ENCODE results near the gene ATP8B1.

The ATP8B1 gene

DNA sequence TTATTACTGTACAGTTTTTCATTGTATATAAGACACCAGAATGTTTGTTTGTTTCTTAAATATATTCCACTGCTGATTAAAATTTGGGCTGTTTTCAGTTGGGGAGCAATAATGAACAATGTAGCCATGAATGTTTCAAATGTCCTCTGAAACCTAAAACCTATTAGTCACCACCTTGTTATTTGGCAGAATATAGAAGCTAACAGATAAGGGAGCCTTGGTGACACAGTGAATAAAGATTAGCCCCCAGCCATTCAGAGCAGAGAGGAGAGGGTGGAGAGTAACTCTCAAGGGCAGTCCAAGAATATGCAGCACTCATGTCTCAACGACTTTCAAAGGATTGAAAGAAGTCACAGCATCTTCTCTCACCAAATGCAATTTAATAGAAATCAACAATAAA is 43.1 kb upstream of the ATP8B1 start:
- H3K36me3 ChIP-seq (ENCODE audit: insufficient read depth, low read length) = no peaks in the 10 kb centered on the region
- no peak overlapping the region for H3K4me2 ChIP-seq (ENCODE audit: low read depth, low read length, poor library complexity, severe bottlenecking)
- no peaks in the 10 kb centered on the region for H3K27me3 ChIP-seq (ENCODE audit: insufficient read depth, low read length, poor library complexity, severe bottlenecking)
- no peaks in the 10 kb centered on the region for H3K9me3 ChIP-seq (ENCODE audit: insufficient read depth, low read depth, low read length)
- H2AFZ ChIP-seq (ENCODE audit: low read length) = no peak overlapping the region
- TF ChIP-seq, protein P1, sequence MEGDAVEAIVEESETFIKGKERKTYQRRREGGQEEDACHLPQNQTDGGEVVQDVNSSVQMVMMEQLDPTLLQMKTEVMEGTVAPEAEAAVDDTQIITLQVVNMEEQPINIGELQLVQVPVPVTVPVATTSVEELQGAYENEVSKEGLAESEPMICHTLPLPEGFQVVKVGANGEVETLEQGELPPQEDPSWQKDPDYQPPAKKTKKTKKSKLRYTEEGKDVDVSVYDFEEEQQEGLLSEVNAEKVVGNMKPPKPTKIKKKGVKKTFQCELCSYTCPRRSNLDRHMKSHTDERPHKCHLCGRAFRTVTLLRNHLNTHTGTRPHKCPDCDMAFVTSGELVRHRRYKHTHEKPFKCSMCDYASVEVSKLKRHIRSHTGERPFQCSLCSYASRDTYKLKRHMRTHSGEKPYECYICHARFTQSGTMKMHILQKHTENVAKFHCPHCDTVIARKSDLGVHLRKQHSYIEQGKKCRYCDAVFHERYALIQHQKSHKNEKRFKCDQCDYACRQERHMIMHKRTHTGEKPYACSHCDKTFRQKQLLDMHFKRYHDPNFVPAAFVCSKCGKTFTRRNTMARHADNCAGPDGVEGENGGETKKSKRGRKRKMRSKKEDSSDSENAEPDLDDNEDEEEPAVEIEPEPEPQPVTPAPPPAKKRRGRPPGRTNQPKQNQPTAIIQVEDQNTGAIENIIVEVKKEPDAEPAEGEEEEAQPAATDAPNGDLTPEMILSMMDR (conservative IDR thresholded peaks at IDR 0.05; ENCODE audit: low read length) = no peak
- TF ChIP-seq EZH2phosphoT487 (IDR thresholded peaks at IDR 0.05; ENCODE audit: borderline replicate concordance) = no peak
- H3K9ac ChIP-seq (ENCODE audit: low read depth, low read length, poor library complexity, severe bottlenecking) = no peak overlapping the region
- no peaks in the 10 kb centered on the region for H3K4me1 ChIP-seq (ENCODE audit: insufficient read depth, low read length, poor library complexity, severe bottlenecking)
- H3K9me2 ChIP-seq (replicated peaks; ENCODE audit: low read depth, low read length) = no peaks in the 10 kb centered on the region
- H4K20me1 ChIP-seq (ENCODE audit: insufficient read depth, low read length, poor library complexity, severe bottlenecking) = no peaks in the 10 kb centered on the region
- H3K79me2 ChIP-seq (ENCODE audit: insufficient read depth, low read length) = no peaks in the 10 kb centered on the region
- H3K4me3 ChIP-seq (ENCODE audit: low read length, poor library complexity, severe bottlenecking) = no peak overlapping the region
- H3F3A ChIP-seq (ENCODE audit: low read depth) = no peaks in the 10 kb centered on the region

DNA sequence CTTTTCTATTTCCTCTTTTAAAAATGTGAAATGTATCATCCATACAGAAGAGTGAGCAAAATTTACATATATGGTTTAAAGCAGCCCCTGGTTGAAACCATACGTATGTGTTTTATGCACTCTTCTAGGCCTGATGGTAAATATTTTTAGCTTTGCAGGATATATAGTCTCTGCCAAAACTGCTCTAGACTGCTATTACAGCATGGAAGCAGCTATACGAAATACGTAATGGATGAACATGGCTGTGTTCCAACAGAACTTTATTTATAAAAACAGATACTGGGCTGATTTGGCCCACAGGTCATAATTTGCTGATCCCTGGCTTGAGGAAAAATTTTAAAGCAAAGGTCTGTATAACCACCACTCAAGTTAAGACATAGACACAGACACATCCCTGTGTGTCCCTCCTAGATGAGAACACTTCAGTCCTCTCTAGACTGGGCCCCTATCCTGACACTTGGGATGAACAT is 42.5 kb upstream of the ATP8B1 start:
- no peaks in the 10 kb centered on the region for H3F3A ChIP-seq (ENCODE audit: low read depth)
- H3K79me2 ChIP-seq (ENCODE audit: insufficient read depth, low read length) = no peaks in the 10 kb centered on the region
- H3K4me3 ChIP-seq (ENCODE audit: low read length, poor library complexity, severe bottlenecking) = no peak overlapping the region
- H3K4me2 ChIP-seq (ENCODE audit: low read depth, low read length, poor library complexity, severe bottlenecking) = no peak overlapping the region
- H4K20me1 ChIP-seq (ENCODE audit: insufficient read depth, low read length, poor library complexity, severe bottlenecking) = no peaks in the 10 kb centered on the region
- TF ChIP-seq EZH2phosphoT487 (IDR thresholded peaks at IDR 0.05; ENCODE audit: borderline replicate concordance) = no peak
- TF ChIP-seq, protein P1 (conservative IDR thresholded peaks at IDR 0.05; ENCODE audit: low read length) = no peak
- no peaks in the 10 kb centered on the region for H3K36me3 ChIP-seq (ENCODE audit: insufficient read depth, low read length)
- H2AFZ ChIP-seq (ENCODE audit: low read length) = no peak overlapping the region
- no peaks in the 10 kb centered on the region for H3K9me2 ChIP-seq (replicated peaks; ENCODE audit: low read depth, low read length)
- H3K9ac ChIP-seq (ENCODE audit: low read depth, low read length, poor library complexity, severe bottlenecking) = no peak overlapping the region
- H3K4me1 ChIP-seq (ENCODE audit: insufficient read depth, low read length, poor library complexity, severe bottlenecking) = no peaks in the 10 kb centered on the region
- H3K9me3 ChIP-seq (ENCODE audit: insufficient read depth, low read depth, low read length) = no peaks in the 10 kb centered on the region
- H3K27me3 ChIP-seq (ENCODE audit: insufficient read depth, low read length, poor library complexity, severe bottlenecking) = no peaks in the 10 kb centered on the region

DNA sequence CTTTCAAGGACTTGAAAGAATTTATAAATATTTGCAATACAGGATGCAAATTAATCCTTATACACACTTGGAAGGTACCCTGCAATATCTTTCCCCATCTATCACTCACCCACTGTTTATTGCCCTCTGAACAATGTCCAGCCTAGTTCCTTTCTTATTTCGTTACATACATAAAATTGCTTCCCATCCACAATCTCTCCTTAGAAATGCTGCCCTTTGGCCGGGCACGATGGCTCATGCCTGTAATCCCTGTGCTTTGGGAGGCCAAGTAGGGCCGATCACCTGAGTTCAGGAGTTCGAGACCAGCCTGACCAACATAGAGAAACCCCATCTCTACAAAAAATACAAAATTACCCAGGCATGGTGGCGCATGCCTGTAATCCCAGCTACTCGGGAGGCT is 41.2 kb upstream of the ATP8B1 start:
- H3K4me2 ChIP-seq (ENCODE audit: low read depth, low read length, poor library complexity, severe bottlenecking) = no peak overlapping the region
- no peak overlapping the region for H2AFZ ChIP-seq (ENCODE audit: low read length)
- H3F3A ChIP-seq (ENCODE audit: low read depth) = no peaks in the 10 kb centered on the region
- H3K9me3 ChIP-seq (ENCODE audit: insufficient read depth, low read depth, low read length) = no peaks in the 10 kb centered on the region
- H3K4me1 ChIP-seq (ENCODE audit: insufficient read depth, low read length, poor library complexity, severe bottlenecking) = peaks cover 5% of the 10 kb centered on the region
- H3K27me3 ChIP-seq (ENCODE audit: insufficient read depth, low read length, poor library complexity, severe bottlenecking) = no peaks in the 10 kb centered on the region
- H3K9ac ChIP-seq (ENCODE audit: low read depth, low read length, poor library complexity, severe bottlenecking) = no peak overlapping the region
- no peaks in the 10 kb centered on the region for H3K36me3 ChIP-seq (ENCODE audit: insufficient read depth, low read length)
- H3K79me2 ChIP-seq (ENCODE audit: insufficient read depth, low read length) = no peaks in the 10 kb centered on the region
- H3K4me3 ChIP-seq (ENCODE audit: low read length, poor library complexity, severe bottlenecking) = no peak overlapping the region
- no peaks in the 10 kb centered on the region for H3K9me2 ChIP-seq (replicated peaks; ENCODE audit: low read depth, low read length)
- TF ChIP-seq, protein P1 (conservative IDR thresholded peaks at IDR 0.05; ENCODE audit: low read length) = no peak
- no peak for TF ChIP-seq EZH2phosphoT487 (IDR thresholded peaks at IDR 0.05; ENCODE audit: borderline replicate concordance)
- no peaks in the 10 kb centered on the region for H4K20me1 ChIP-seq (ENCODE audit: insufficient read depth, low read length, poor library complexity, severe bottlenecking)

All from Loucy (cell line).